ENCODE results near the gene TMEM163. TPM values are rescaled to one million over a fixed set of nuclear protein-coding genes. Genes with fewer than 3 reads are reported as not detected.

Gene TMEM163
- total and polyA plus RNA-seq, 9 donors, result 0.24 to 3.6 (median 1.5) TPM

DNA sequence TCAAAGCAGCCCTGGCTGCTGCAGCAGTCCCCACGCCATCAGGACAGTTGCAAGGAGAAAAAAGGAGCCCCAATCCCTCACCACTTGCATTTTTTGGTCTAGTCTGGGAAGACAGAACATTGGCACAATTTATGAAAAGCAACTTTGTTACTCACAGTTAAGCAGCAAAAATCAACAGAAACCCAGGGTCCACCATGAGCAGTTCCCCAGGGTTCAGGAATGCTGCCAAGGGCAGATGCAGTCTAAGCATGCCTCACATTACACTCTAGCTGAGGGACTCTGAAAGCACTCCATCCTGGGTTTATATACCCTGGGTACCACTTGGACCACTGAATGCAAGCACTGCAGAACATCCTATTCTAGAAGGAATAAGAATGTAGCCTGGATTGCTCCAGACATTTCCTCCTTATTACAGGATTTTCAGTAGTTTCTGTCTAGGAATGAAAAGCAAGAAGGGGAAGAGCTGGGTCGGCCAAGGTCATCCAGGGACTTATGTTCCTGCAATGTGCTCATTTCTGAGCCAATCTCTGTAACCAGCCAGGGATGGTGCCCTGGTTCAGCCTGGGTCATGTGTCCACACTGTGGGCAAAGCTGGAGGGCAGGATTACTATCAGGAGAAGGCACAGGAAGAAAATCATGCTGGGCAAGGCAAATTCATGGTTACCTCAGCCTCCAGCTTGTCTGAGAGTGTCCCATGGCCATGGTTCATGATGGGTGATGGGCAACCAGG is 19.5 kb upstream of the TMEM163 start:
- intact Hi-C loops (cut with DNase I), result no loop called here
- 78 to 86% (median 81%) methylated on average over 2 of the region's 2 CpGs for WGBS, 3 donors
- DNase-seq, result no peak
- no peaks in the 10 kb centered on the region for H3K27me3 ChIP-seq
- TF ChIP-seq, protein P1, sequence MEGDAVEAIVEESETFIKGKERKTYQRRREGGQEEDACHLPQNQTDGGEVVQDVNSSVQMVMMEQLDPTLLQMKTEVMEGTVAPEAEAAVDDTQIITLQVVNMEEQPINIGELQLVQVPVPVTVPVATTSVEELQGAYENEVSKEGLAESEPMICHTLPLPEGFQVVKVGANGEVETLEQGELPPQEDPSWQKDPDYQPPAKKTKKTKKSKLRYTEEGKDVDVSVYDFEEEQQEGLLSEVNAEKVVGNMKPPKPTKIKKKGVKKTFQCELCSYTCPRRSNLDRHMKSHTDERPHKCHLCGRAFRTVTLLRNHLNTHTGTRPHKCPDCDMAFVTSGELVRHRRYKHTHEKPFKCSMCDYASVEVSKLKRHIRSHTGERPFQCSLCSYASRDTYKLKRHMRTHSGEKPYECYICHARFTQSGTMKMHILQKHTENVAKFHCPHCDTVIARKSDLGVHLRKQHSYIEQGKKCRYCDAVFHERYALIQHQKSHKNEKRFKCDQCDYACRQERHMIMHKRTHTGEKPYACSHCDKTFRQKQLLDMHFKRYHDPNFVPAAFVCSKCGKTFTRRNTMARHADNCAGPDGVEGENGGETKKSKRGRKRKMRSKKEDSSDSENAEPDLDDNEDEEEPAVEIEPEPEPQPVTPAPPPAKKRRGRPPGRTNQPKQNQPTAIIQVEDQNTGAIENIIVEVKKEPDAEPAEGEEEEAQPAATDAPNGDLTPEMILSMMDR (IDR thresholded peaks at IDR 0.05), result no peak
- TF ChIP-seq EP300 (IDR thresholded peaks at IDR 0.05) (no peak), POLR2A (IDR thresholded peaks at IDR 0.05) (no peak)
- H3K36me3 ChIP-seq, result no peaks in the 10 kb centered on the region
- no peaks in the 10 kb centered on the region for H3K4me1 ChIP-seq (ENCODE audit: insufficient read depth)
- no peak overlapping the region for H3K4me3 ChIP-seq
- no peak overlapping the region for H3K27ac ChIP-seq
- H3K9me3 ChIP-seq, result no peaks in the 10 kb centered on the region

DNA sequence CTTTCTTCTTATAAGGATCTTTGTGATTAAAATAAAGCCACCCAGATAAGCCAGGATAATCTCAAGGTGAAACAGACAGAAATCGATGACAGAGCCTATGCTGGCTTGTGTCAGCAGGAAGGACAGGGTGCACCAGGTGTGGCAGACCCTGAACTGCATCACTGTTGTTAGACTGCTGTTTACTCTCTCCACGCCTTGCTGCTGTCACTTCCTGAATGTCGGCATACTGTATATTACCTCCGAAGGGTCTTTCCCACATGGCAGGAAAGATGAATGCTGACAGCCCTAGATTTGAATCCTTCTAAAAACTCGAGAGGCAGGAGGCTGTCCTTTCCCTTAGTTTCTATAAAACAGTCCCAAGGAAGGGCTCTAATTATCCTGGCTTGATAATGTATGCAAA is 18.9 kb upstream of the TMEM163 start:
- H3K36me3 ChIP-seq, result no peaks in the 10 kb centered on the region
- H3K4me1 ChIP-seq (ENCODE audit: insufficient read depth), result no peaks in the 10 kb centered on the region
- no peaks in the 10 kb centered on the region for H3K9me3 ChIP-seq
- no peak overlapping the region for H3K27ac ChIP-seq
- 72 to 84% (median 77%) methylated on average over 5 of the region's 5 CpGs for WGBS, 3 donors
- H3K4me3 ChIP-seq, result no peak overlapping the region
- intact Hi-C loops (cut with DNase I), result no loop called here
- no peaks in the 10 kb centered on the region for H3K27me3 ChIP-seq
- TF ChIP-seq EP300 (IDR thresholded peaks at IDR 0.05) (no peak), POLR2A (IDR thresholded peaks at IDR 0.05) (no peak)
- TF ChIP-seq, protein P1 (IDR thresholded peaks at IDR 0.05), result no peak
- no peak for DNase-seq

DNA sequence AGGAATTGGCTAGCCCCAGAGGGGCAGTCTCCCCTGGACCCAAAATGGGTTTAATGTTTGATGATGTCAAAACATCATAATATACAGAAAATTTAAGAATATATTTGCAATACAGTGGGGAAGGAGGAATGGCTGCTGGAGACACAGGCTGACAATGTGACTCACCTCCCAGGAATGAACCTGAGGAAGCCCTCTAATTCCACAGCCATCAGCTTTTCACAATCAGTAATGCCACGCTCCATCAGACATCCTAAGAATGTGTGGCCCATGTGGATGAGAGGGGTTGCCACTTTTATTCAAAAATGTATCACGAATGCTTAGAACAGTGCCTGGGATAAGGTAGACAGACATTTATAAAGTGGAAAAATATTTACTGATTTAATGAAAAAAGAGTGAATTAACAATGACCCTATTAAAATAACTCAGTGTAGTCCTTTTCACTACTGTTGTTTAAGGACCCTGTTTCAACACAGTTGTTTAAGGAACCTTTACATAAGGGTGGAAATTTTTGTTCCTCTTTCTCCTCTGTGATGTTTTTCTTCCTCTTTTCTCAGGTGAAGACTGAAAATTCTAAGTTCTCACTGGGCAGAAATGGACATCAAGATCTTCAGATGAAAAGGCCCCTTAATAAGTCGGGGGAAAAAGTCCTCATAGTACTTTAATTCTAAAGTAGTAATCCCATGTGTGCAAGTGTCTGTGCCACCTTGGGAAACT is 17.5 kb upstream of the TMEM163 start:
- Histone ChIP-seq H3K4me1 (ENCODE audit: insufficient read depth) (no peaks in the 10 kb centered on the region), H3K36me3 (no peaks in the 10 kb centered on the region), H3K27me3 (no peaks in the 10 kb centered on the region), H3K9me3 (no peaks in the 10 kb centered on the region), H3K4me3 (no peak overlapping the region), H3K27ac (no peak overlapping the region)
- WGBS, 3 donors, result 80 to 86% (median 81%) methylated on average over 3 of the region's 3 CpGs
- no peak for DNase-seq
- intact Hi-C loops (cut with DNase I), result no loop called here
- TF ChIP-seq, protein P1 (IDR thresholded peaks at IDR 0.05), result no peak
- TF ChIP-seq POLR2A (IDR thresholded peaks at IDR 0.05) (no peak), EP300 (IDR thresholded peaks at IDR 0.05) (no peak)

DNA sequence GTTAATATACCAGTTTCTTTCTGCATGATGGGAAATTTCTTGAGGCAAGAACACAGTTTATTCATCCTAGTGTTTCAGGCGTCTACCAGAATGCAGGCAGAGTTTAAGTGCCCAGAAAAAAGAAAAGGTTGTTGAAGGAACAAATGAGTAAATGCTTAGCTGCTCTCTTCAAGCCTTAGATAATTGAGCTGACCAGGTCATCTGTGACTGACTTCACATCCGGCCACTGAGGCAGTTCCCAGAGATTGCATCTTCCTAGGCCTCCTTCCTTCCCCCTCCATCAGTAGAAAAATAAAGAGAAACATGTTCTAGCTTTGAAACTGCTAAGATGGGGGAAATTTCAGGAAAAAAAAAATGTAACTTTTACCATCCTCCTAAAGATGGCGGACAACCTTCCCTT is 9.4 kb upstream of the TMEM163 start:
- intact Hi-C loops (cut with DNase I), result no loop called here
- H3K27me3 ChIP-seq, result no peaks in the 10 kb centered on the region
- H3K9me3 ChIP-seq, result no peaks in the 10 kb centered on the region
- no peak overlapping the region for H3K27ac ChIP-seq
- TF ChIP-seq POLR2A (IDR thresholded peaks at IDR 0.05) (no peak), EP300 (IDR thresholded peaks at IDR 0.05) (no peak)
- TF ChIP-seq, protein P1 (IDR thresholded peaks at IDR 0.05), result no peak
- peaks cover 2% of the 10 kb centered on the region for H3K4me1 ChIP-seq (ENCODE audit: insufficient read depth)
- DNase-seq, result no peak
- no peaks in the 10 kb centered on the region for H3K36me3 ChIP-seq
- 75 to 76% (median 75%) methylated on average over 3 of the region's 3 CpGs for WGBS, 3 donors
- H3K4me3 ChIP-seq, result no peak overlapping the region
